Activated CD8-positive, alpha-beta memory T cell treated with anti-CD3 and anti-CD28 coated beads for 1 hour (primary cell): ENCODE data around the gene ACBD3.

Experiments used
- DNase-seq, 2 donors: peaks; one replicate each; pipeline ENCODE4 v3.0.0-alpha.2; 2020; ENCODE audit warnings: low read depth in 1 of 2; ENCODE audit errors: extremely low read depth in 1 of 2

Gene ACBD3

GRCh38 chr1:226135059-226135651 lies 51.4 kb downstream of the ACBD3 start:
- no peak for DNase-seq

DNA sequence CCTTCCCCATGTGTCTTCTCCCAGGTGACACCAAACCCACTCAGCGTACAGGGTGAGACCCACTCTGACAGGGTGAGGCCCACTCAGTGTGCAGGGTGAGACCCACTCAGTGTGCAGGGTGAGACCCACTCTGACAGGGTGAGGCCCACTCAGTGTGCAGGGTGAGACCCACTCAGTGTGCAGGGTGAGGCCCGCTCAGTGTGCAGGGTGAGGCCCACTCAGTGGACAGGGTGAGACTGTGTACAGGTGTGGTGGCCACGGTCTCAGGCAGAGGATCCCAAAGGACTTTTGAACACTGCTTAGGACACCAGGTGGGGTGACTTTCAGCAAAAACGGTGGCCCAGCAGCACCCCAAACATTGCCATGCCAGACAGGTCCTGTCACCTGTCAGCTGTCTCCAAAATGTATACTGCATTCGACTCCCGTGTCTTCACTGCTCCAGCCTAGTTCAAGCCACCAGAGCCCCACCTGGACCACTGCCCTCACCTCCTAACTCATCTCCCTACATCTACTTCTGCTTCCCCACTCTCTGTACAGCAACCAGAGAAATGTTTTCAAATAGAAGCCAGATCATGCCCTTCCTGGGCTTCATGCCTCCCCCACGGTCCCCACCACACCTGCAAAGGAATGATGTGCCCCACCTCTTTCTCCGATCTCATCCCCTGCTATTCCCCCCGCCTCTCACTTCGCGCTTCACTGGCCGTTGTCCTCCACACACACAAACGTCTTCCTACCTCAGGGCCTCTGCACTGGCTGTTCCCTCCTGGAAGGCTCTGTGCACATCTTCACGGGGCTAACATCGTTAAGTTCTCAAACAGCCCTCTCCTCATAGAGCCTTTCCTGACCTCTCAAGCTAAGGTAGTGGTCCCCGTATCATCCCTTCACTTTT lies 52.1 kb downstream of the ACBD3 start:
- DNase-seq = no peak

- DNase-seq = no peak
Observed at GRCh38 chr1:226133504-226134123, 52.9 kb downstream of the ACBD3 start.

DNA sequence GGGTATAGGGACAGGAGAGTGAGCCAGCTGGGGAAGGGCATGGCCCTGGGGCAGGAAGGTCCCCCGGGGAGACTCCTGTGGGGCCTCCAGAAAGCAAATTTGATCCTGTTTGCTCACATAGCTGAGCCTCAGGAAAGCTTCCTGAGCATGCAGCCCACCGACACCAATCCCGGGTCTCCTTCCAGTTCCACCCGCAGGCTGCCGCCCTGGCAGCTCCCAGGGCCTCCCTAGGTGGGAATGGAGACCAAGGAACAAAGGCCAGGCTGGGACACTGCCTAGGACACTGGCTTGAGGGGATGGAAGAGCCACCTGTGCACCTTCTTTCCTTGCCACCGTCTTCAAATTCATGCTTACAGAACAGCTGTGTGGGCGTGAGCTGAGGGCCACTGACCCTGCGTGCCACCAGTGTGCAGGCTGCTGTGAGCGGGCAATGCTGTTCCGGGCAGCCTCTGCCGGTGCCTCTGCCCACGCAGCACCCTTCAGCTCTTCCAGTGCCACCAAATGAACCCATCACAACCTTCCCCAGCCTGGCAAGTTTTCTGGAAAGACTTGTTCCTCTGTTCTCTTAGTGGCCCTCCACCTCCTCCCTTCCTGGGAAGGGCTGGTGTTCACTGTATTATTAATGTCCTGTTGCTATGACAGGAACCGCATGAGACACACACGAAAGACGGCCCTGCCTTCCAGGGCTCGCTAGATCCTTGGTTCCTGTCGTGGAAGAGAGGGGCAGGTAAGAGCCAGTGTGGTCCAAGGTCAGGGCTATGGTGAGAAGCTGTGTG lies 53.6 kb downstream of the ACBD3 start:
- DNase-seq = no peak

DNA sequence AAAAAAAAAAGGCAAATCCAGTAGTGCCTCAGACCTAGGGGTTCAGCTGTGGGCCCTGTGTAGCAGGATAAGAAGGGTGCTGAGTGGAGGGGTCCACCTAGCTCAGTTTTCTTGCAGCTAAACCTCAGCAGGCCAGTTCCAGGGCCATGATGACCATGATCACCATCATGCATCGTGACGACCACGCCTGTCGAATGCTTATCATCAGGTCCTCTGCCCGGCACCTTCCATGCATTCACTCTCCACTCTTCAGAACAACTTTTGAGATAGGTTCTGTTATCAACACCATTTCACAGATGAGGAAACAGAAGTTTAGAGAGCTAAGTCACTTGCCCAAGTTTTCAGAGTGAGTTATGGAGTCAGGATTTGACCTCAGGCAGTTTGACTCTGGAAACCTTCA lies 54.9 kb downstream of the ACBD3 start:
- DNase-seq = no peak

GRCh38 chr1:226129230-226129629 lies 57.3 kb downstream of the ACBD3 start:
- DNase-seq = no peak

- no peak for DNase-seq
Observed at GRCh38 chr1:226128487-226129075, 58.0 kb downstream of the ACBD3 start.

- DNase-seq = no peak
Observed at GRCh38 chr1:226126824-226127569, 59.5 kb downstream of the ACBD3 start.

GRCh38 chr1:226125831-226126230 lies 60.7 kb downstream of the ACBD3 start:
- no peak for DNase-seq

- peak; percentile 62 to 81 for DNase-seq
Observed at GRCh38 chr1:226125097-226125630, 61.4 kb downstream of the ACBD3 start.

- no peak for DNase-seq
Observed at GRCh38 chr1:226123591-226124471, 62.7 kb downstream of the ACBD3 start.

- no peak for DNase-seq
Observed at GRCh38 chr1:226123212-226123560, 63.4 kb downstream of the ACBD3 start.

- peak; percentile 18 to 65 for DNase-seq
Observed at GRCh38 chr1:226121587-226122400, 64.7 kb downstream of the ACBD3 start.

DNA sequence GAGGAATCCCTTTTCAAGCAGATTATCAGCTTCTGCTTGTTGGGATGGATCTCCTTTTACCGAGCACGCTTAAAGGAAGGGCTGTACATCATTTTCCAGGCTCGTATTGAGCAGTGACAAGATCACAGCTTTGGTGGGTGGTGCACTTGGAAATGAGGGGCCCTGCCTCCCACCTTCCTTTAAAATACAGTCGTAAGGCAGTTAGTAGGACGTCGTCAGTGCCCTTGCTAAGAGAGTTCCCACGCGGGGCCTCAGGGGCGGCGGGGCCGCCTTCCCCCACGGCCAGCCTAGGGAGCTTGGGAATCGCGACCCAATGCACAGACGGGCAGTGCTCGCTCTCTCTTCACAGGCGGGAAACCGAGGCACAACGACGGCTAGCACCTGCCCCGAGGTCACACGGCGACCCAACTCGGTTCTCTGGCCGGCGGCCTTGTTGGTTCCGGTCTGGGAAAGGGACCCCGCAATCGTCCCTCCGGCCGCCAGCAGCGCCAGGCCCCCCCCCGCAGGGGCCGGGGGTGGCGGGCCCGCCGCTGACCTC lies 65.4 kb downstream of the ACBD3 start:
- no peak for DNase-seq

GRCh38 chr1:226120398-226120797 lies 66.1 kb downstream of the ACBD3 start:
- no peak for DNase-seq

DNA sequence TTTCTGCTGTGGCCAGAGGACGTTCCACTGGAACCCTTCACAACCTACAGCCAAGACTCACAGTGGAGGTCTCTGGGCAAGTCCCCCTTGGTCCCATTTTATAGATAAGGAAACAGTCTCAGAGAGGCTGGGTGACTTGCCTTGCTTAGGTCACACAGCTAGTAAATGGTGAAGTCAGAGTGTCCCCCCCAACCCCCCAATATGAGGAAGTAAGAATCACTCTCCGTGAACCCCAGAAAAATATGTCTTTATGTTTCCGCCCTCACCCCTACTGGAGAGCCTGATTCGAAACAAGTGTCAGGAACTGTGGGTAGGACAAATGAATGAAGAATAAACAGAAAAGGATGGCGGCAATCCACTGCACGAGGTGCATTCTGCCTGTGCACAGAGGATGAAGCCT lies 67.4 kb downstream of the ACBD3 start:
- DNase-seq = no peak

DNA sequence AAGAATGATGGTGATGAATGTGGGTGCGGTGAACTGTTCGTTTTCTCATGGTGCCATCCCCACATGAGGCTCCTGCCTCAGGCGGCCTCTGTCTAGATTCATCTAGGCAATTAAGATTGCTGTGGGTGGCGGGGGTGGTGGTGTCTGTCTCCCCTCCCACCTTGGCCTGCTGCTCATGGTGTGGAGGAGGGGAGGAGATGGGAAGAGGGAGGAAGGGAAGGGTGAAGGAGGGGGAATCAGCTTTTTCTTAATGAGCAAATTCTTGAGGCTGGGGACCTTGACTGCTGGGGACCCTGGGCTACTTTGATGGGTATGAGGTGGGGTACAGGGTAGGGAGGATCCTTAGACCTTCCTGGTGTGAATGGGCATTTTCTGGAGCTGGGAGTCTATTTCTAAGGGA lies 68.2 kb downstream of the ACBD3 start:
- DNase-seq = no peak

GRCh38 chr1:226117330-226117729 lies 69.2 kb downstream of the ACBD3 start:
- DNase-seq = no peak
